K562 (cell line): ENCODE results near the gene WDR55. TPM values are rescaled to one million over a fixed set of nuclear protein-coding genes. Genes with fewer than 3 reads are reported as not detected.

ENCODE experiments used
- BRF1 ChIP-seq: IDR thresholded peaks from 3 replicates; pipeline ENCODE4 v1.6.1; 2011; ENCODE audit warnings: borderline replicate concordance, mild to moderate bottlenecking; ENCODE audit not compliant: insufficient read length; ENCODE audit errors: extremely low read depth
- EP300 ChIP-seq: IDR thresholded peaks from 2 replicates; pipeline ENCODE4 v1.6.1; 2012; ENCODE audit warnings: low read length, improper control_type of control experiment
- ILK ChIP-seq: fragments of 450-650 bp; IDR thresholded peaks from 2 replicates; pipeline ENCODE4 v1.6.1; 2016; ENCODE audit warnings: missing genetic modification characterization, low read depth, mild to moderate bottlenecking, missing compliant biosample characterization, moderate library complexity, borderline replicate concordance
- LCOR ChIP-seq: sonication (generic); formaldehyde crosslinking; IDR thresholded peaks from 2 replicates; pipeline ENCODE4 v1.8.0; 2022; ENCODE audit warnings: mild to moderate bottlenecking, missing genetic modification reagents
- NR4A1 ChIP-seq, 2 experiments: fragments of 250-450 bp in 1 of 2; fragments of 450-650 bp in 1 of 2; sonication (Bioruptor Pico) in 1 of 2; IDR thresholded peaks; 2 replicates each; pipeline versions ENCODE4 v1.4.0 to v1.6.1; 2016 to 2020; ENCODE audit warnings: mild to moderate bottlenecking in 2 of 2, missing compliant biosample characterization in 1 of 2, missing genetic modification characterization in 1 of 2, moderate library complexity in 1 of 2
- RAD21 ChIP-seq, 2 experiments: fragments of 250-450 bp in 1 of 2; fragments of 450-650 bp in 1 of 2; sonication (Bioruptor Pico) in 1 of 2; formaldehyde crosslinking in 1 of 2; IDR thresholded peaks in 1 of 2; conservative IDR thresholded peaks in 1 of 2; 2 replicates each; pipeline versions ENCODE4 v1.4.0 to v1.8.0; 2020 to 2022; ENCODE audit warnings: mild to moderate bottlenecking in 2 of 2, moderate library complexity in 1 of 2
- SP1 ChIP-seq: sonication (generic); formaldehyde crosslinking; IDR thresholded peaks from 2 replicates; pipeline ENCODE4 v1.8.1; 2022; ENCODE audit warnings: mild to moderate bottlenecking, missing genetic modification reagents
- STAG1 ChIP-seq: sonication (generic); formaldehyde crosslinking; IDR thresholded peaks from 2 replicates; pipeline ENCODE4 v1.5.0; 2020; ENCODE audit warnings: missing genetic modification reagents, borderline replicate concordance
- TARDBP ChIP-seq: fragments of 450-650 bp; IDR thresholded peaks from 2 replicates; pipeline ENCODE4 v1.6.1; 2016
- XRCC3 ChIP-seq: fragments of 450-650 bp; IDR thresholded peaks from 2 replicates; pipeline ENCODE4 v1.6.1; 2017; ENCODE audit warnings: mild to moderate bottlenecking, moderate library complexity
- ZFP1 ChIP-seq: fragments of 450-650 bp; formaldehyde crosslinking; IDR thresholded peaks from 2 replicates; pipeline ENCODE4 v1.4.0; 2020; ENCODE audit warnings: mild to moderate bottlenecking, mixed read lengths
- polyA plus RNA-seq, 8 experiments: library from polyadenylated mRNA; depleted of rRNA in 4 of 8; stranded (reverse) in 5 of 8; unstranded in 3 of 8; fragments of >200 nt; fragmentation: Nextera tagmentation in 2 of 8; fragmentation: Illumina TruSeq in 1 of 8; extraction: Ambion mirVana in 2 of 8; extraction: Trizol in 1 of 8; gene quantifications; 2 replicates each; pipeline versions ENCODE4 v1.2.1 to v1.2.3, GENCODE V29; 2011 to 2014; ENCODE audit warnings: inconsistent platforms in 1 of 8, missing spikeins in 1 of 8
- total RNA-seq, 7 experiments: library from RNA; depleted of rRNA in 6 of 7; stranded (reverse); fragments of >200 nt in 6 of 7; fragmentation: Illumina TruSeq in 2 of 7; extraction: Trizol in 2 of 7; gene quantifications; 2 replicates each; pipeline versions ENCODE4 v1.2.1 to v1.2.3, GENCODE V29; 2011 to 2021; ENCODE audit warnings: low replicate concordance in 1 of 7
- TF ChIP-seq, protein P1 (sequence below): fragments of 450-650 bp; IDR thresholded peaks from 2 replicates; pipeline ENCODE4 v1.6.1; 2017; ENCODE audit warnings: antibody characterized with exemption, mild to moderate bottlenecking
- TF ChIP-seq, protein P2 (sequence below): fragments of 450-650 bp; IDR thresholded peaks from 2 replicates; pipeline ENCODE4 v1.6.1; 2014; ENCODE audit warnings: low read depth, mild to moderate bottlenecking, moderate library complexity, borderline replicate concordance
- TF ChIP-seq, protein P3 (sequence below): sonication (generic); IDR thresholded peaks from 2 replicates; pipeline ENCODE4 v1.6.1; 2016
- TF ChIP-seq, protein P4 (sequence below), 2 experiments: fragments of 200-800 bp in 1 of 2; sonication (Bioruptor generic) in 1 of 2; sonication (generic) in 1 of 2; formaldehyde crosslinking in 1 of 2; IDR thresholded peaks in 1 of 2; conservative IDR thresholded peaks in 1 of 2; 2 replicates each; pipeline versions ENCODE4 v1.5.0 to v1.6.1; 2016 to 2020; ENCODE audit warnings: missing compliant biosample characterization in 1 of 2, missing genetic modification characterization in 1 of 2, missing genetic modification reagents in 1 of 2
- TF ChIP-seq, protein P5 (sequence below): fragments of 250-450 bp; sonication (Bioruptor Pico); IDR thresholded peaks from 2 replicates; pipeline ENCODE4 v1.8.0; 2022; ENCODE audit warnings: moderate library complexity, mild to moderate bottlenecking, inconsistent platforms

WDR55 gene
- total and polyA plus RNA-seq, 9 of the 15 experiments (the other 6 are each of a cell fraction or from before 2014, with no cell fraction given): 5.2 to 45.0 (median 29.3) TPM

DNA sequence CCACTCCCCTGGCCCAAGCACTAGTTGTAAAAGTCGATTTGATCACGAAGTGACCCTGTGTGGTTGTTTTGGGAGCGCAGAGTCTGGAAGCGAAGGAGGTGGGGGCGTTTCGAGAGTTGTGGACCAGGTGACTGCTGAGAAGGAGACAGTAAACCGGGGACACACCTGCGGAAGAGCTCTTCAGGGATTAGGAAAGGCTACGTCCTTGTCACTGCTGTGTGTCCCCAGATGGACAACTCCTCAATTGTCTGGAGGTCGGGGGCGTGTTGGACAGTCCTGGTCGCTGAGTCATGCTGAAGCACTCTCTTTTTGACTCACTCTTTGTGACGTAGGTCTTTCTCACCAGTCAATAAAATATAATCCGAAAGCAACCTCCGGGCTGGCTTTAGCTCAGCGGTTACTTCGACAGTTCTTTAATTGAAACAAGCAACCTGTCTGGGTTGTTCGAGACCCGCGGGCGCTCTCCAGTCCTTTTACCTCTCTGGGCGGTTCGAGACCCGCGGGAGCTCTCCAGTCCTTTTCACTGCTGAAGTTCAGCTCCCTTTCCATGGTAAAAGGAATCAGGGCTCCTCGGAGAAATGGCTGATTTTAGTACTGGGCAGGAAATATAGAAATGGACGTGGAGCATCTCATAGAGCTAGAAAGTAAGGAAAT is 46.3 kb downstream of the WDR55 start (continued):
- TF ChIP-seq, protein P1, sequence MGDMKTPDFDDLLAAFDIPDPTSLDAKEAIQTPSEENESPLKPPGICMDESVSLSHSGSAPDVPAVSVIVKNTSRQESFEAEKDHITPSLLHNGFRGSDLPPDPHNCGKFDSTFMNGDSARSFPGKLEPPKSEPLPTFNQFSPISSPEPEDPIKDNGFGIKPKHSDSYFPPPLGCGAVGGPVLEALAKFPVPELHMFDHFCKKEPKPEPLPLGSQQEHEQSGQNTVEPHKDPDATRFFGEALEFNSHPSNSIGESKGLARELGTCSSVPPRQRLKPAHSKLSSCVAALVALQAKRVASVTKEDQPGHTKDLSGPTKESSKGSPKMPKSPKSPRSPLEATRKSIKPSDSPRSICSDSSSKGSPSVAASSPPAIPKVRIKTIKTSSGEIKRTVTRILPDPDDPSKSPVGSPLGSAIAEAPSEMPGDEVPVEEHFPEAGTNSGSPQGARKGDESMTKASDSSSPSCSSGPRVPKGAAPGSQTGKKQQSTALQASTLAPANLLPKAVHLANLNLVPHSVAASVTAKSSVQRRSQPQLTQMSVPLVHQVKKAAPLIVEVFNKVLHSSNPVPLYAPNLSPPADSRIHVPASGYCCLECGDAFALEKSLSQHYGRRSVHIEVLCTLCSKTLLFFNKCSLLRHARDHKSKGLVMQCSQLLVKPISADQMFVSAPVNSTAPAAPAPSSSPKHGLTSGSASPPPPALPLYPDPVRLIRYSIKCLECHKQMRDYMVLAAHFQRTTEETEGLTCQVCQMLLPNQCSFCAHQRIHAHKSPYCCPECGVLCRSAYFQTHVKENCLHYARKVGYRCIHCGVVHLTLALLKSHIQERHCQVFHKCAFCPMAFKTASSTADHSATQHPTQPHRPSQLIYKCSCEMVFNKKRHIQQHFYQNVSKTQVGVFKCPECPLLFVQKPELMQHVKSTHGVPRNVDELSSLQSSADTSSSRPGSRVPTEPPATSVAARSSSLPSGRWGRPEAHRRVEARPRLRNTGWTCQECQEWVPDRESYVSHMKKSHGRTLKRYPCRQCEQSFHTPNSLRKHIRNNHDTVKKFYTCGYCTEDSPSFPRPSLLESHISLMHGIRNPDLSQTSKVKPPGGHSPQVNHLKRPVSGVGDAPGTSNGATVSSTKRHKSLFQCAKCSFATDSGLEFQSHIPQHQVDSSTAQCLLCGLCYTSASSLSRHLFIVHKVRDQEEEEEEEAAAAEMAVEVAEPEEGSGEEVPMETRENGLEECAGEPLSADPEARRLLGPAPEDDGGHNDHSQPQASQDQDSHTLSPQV: peak; percentile 91
- TF ChIP-seq, protein P2, sequence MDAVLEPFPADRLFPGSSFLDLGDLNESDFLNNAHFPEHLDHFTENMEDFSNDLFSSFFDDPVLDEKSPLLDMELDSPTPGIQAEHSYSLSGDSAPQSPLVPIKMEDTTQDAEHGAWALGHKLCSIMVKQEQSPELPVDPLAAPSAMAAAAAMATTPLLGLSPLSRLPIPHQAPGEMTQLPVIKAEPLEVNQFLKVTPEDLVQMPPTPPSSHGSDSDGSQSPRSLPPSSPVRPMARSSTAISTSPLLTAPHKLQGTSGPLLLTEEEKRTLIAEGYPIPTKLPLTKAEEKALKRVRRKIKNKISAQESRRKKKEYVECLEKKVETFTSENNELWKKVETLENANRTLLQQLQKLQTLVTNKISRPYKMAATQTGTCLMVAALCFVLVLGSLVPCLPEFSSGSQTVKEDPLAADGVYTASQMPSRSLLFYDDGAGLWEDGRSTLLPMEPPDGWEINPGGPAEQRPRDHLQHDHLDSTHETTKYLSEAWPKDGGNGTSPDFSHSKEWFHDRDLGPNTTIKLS: no peak; the same call in 1 of the 2 replicates
- peak; percentile 88 for TF ChIP-seq EP300
- no peak for TF ChIP-seq XRCC3
- no peak for TF ChIP-seq ILK (tag)
- TF ChIP-seq ZFP1 (CRISPR knock-in tag): no peak
- peak; percentile 91 for TF ChIP-seq SP1 (CRISPR knock-in tag)
- peak; percentile 58 for TF ChIP-seq BRF1
- TF ChIP-seq RAD21 (CRISPR knock-in tag; conservative IDR thresholded peaks at IDR 0.05 in 1 of 2, IDR thresholded peaks at IDR 0.05 in 1 of 2): no peak; a peak in 1 of 4 replicates
- TF ChIP-seq, protein P3, sequence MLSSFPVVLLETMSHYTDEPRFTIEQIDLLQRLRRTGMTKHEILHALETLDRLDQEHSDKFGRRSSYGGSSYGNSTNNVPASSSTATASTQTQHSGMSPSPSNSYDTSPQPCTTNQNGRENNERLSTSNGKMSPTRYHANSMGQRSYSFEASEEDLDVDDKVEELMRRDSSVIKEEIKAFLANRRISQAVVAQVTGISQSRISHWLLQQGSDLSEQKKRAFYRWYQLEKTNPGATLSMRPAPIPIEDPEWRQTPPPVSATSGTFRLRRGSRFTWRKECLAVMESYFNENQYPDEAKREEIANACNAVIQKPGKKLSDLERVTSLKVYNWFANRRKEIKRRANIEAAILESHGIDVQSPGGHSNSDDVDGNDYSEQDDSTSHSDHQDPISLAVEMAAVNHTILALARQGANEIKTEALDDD: peak; percentile 76
- TF ChIP-seq NR4A1 (CRISPR knock-in tag; IDR thresholded peaks at IDR 0.05): no peak
- TF ChIP-seq NR4A1 (tag; IDR thresholded peaks at IDR 0.05): no peak
- TF ChIP-seq, protein P4, sequence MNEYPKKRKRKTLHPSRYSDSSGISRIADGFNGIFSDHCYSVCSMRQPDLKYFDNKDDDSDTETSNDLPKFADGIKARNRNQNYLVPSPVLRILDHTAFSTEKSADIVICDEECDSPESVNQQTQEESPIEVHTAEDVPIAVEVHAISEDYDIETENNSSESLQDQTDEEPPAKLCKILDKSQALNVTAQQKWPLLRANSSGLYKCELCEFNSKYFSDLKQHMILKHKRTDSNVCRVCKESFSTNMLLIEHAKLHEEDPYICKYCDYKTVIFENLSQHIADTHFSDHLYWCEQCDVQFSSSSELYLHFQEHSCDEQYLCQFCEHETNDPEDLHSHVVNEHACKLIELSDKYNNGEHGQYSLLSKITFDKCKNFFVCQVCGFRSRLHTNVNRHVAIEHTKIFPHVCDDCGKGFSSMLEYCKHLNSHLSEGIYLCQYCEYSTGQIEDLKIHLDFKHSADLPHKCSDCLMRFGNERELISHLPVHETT (CRISPR knock-in tag; conservative IDR thresholded peaks at IDR 0.05 in 1 of 2, IDR thresholded peaks at IDR 0.05 in 1 of 2): 0 out of 4 replicates have a peak, but pooled peaks of 1 of the 2 experiments have one; percentile 23
- TF ChIP-seq, protein P5, sequence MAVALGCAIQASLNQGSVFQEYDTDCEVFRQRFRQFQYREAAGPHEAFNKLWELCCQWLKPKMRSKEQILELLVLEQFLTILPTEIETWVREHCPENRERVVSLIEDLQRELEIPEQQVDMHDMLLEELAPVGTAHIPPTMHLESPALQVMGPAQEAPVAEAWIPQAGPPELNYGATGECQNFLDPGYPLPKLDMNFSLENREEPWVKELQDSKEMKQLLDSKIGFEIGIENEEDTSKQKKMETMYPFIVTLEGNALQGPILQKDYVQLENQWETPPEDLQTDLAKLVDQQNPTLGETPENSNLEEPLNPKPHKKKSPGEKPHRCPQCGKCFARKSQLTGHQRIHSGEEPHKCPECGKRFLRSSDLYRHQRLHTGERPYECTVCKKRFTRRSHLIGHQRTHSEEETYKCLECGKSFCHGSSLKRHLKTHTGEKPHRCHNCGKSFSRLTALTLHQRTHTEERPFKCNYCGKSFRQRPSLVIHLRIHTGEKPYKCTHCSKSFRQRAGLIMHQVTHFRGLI: no peak
- peak; percentile 79 for TF ChIP-seq TARDBP
- peak; percentile 76; the same call in 1 of the 2 replicates for TF ChIP-seq LCOR
- TF ChIP-seq STAG1: no peak
